SH-SY5Y (cell line): Measurements from ENCODE around the gene HNRNPF.

Source experiments
- GATA2 ChIP-seq: IDR thresholded peaks from 2 replicates; pipeline ENCODE4 v1.6.1; 2011; ENCODE audit warnings: mild to moderate bottlenecking, low read depth, low read length
- GATA3 ChIP-seq: IDR thresholded peaks from 2 replicates; pipeline ENCODE4 v1.6.1; 2011; ENCODE audit warnings: low read depth, mild to moderate bottlenecking, low read length, moderate library complexity

DNA sequence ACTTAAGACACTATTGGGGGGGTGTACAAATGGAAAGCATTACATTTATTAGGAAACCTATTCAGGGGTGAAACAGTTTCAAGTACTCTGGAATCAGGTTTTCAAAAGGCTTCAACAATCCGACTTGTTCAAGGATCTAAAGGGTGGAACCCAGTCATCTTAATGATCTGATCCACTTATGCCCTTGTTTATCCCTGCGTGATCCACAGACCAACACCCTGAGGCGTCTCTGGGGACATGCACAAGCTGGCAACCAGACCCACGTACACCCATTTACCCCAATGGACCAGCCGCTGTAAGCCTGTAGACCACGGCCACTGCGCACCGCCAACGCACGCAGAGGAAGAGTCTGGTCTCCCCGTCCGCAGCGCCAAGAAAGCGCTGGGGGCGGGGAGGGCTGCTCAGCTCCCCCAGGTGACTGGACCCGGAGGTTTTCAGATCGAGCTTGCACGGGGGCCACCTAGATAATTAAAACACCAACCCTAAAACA lies 13.4 kb downstream of the HNRNPF start:
- TF ChIP-seq GATA2 (no peak), GATA3 (no peak)
